ENCODE data around the gene REPS2. TPM values are rescaled to one million over a fixed set of nuclear protein-coding genes. Genes with fewer than 3 reads are reported as not detected.
"Not testable (repeated sequence)": the region's sequence is repeated elsewhere in the genome, so short reads cannot be mapped to it uniquely, and the experiment has no call there.

The REPS2 gene
- total and polyA plus RNA-seq, 2 experiments from 2014 or later = 1.2 to 4.4 TPM

DNA sequence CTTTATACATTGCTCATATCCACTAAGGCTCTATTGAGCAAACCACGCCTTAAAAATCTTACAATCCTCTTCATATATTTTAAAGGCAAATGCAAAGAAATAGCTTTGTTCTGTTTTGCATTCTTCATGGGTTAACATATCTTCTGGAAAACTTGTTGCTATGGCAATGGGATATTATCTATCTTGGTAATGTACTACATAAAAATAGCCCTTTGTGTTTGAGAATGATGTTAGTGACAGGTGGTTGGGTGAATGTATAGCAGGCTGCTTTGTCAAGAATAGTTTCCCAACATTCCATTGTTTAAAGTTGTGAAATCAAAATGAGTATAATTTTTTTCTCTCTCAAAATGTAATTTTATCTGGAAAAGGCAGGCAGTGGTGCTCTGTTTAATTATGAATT, 16.8 kb downstream of the REPS2 start:
- H3K36me3 Mint-ChIP-seq (ENCODE audit: low read depth) = peaks cover 4% of the 10 kb centered on the region; the same call in 1 of the 3 replicates
- no peaks in the 10 kb centered on the region for H3K79me2 ChIP-seq (replicated peaks; ENCODE audit: insufficient read depth)

DNA sequence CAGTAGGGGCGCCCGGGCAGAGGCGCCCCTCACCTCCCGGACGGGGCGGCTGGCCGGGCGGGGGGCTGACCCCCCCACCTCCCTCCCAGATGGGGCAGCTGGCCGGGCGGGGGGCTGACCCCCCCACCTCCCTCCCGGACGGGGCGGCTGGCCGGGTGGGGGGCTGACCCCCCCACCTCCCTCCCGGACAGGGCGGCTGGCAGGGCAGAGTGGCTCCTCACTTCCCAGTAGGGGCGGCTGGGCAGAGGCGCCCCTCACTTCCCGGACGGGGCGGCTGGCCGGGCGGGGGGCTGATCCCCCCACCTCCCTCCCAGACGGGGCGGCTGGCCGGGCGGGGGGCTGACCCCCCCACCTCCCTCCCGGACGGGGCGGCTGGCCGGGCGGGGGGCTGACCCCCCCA, 18.5 kb downstream of the REPS2 start:
- H3K4me3 ChIP-seq; H3K27me3 Mint-ChIP-seq (ENCODE audit: insufficient read depth, low read depth, poor library complexity); H3K4me3 Mint-ChIP-seq; H3K79me2 ChIP-seq (replicated peaks; ENCODE audit: insufficient read depth); H3K27me3 ChIP-seq (ENCODE audit: insufficient read depth); H3K27ac ChIP-seq (ENCODE audit: low read depth); H4K20me1 ChIP-seq (replicated peaks; ENCODE audit: insufficient read depth); H3K4me2 ChIP-seq; H3K36me3 ChIP-seq (ENCODE audit: insufficient read depth); H3K27ac Mint-ChIP-seq; H3K36me3 Mint-ChIP-seq (ENCODE audit: low read depth); H3K4me1 Mint-ChIP-seq; DNase-seq (ENCODE audit: low spot score); ATAC-seq; H3F3A ChIP-seq (replicated peaks; ENCODE audit: low read depth); H2AFZ ChIP-seq; H3K9me2 ChIP-seq (ENCODE audit: insufficient read depth); H3K4me1 ChIP-seq (ENCODE audit: insufficient read depth): not testable (repeated sequence)
- H3K9me3 Mint-ChIP-seq = peaks cover 13% of the 10 kb centered on the region; the same call in 2 of the 3 replicates

More for the DNA sequence above, 16.8 kb downstream of the REPS2 start:
- no peak for TF ChIP-seq NANOG (IDR thresholded peaks at IDR 0.05; ENCODE audit: borderline replicate concordance)
- TF ChIP-seq STAT1 (IDR thresholded peaks at IDR 0.05; ENCODE audit: unreplicated experiment) = no peak
- no peak for TF ChIP-seq ZNF331 (CRISPR knock-in tag; IDR thresholded peaks at IDR 0.05; ENCODE audit: low read depth)
- no peak for TF ChIP-seq ZNF114 (CRISPR knock-in tag; IDR thresholded peaks at IDR 0.05)
- no peak for TF ChIP-seq CREB1 (CRISPR knock-in tag; IDR thresholded peaks at IDR 0.05; ENCODE audit: low read depth)
- no peak for TF ChIP-seq CTCF (conservative IDR thresholded peaks at IDR 0.05; ENCODE audit: low read depth in 2 of 2)
- no peak for TF ChIP-seq EZH2 (IDR thresholded peaks at IDR 0.05; ENCODE audit: low read depth, unreplicated experiment)
- TF ChIP-seq, protein P1, sequence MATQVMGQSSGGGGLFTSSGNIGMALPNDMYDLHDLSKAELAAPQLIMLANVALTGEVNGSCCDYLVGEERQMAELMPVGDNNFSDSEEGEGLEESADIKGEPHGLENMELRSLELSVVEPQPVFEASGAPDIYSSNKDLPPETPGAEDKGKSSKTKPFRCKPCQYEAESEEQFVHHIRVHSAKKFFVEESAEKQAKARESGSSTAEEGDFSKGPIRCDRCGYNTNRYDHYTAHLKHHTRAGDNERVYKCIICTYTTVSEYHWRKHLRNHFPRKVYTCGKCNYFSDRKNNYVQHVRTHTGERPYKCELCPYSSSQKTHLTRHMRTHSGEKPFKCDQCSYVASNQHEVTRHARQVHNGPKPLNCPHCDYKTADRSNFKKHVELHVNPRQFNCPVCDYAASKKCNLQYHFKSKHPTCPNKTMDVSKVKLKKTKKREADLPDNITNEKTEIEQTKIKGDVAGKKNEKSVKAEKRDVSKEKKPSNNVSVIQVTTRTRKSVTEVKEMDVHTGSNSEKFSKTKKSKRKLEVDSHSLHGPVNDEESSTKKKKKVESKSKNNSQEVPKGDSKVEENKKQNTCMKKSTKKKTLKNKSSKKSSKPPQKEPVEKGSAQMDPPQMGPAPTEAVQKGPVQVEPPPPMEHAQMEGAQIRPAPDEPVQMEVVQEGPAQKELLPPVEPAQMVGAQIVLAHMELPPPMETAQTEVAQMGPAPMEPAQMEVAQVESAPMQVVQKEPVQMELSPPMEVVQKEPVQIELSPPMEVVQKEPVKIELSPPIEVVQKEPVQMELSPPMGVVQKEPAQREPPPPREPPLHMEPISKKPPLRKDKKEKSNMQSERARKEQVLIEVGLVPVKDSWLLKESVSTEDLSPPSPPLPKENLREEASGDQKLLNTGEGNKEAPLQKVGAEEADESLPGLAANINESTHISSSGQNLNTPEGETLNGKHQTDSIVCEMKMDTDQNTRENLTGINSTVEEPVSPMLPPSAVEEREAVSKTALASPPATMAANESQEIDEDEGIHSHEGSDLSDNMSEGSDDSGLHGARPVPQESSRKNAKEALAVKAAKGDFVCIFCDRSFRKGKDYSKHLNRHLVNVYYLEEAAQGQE (IDR thresholded peaks at IDR 0.05; ENCODE audit: unreplicated experiment) = no peak
- no peak for TF ChIP-seq EZH2phosphoT487 (IDR thresholded peaks at IDR 0.05; ENCODE audit: unreplicated experiment)
- TF ChIP-seq JUNB (IDR thresholded peaks at IDR 0.05; ENCODE audit: unreplicated experiment) = no peak
- TF ChIP-seq POLR2AphosphoS5 (IDR thresholded peaks at IDR 0.05; ENCODE audit: low read depth) = no peak
- Mint-ChIP-seq H3K9me3 (peaks cover 13% of the 10 kb centered on the region; the same call in 2 of the 3 replicates), H3K4me3 (no peak overlapping the region), H3K27me3 (ENCODE audit: insufficient read depth, low read depth, poor library complexity) (no peaks in the 10 kb centered on the region), H3K27ac (no peak overlapping the region), H3K4me1 (peaks cover 6% of the 10 kb centered on the region)
- H3K4me1 ChIP-seq (ENCODE audit: insufficient read depth) = no peaks in the 10 kb centered on the region; the same call in 1 of the 2 replicates
- no peak overlapping the region for H3K4me3 ChIP-seq
- no peaks in the 10 kb centered on the region for H3K9me2 ChIP-seq (ENCODE audit: insufficient read depth)
- H2AFZ ChIP-seq = no peak overlapping the region
- no peaks in the 10 kb centered on the region for H4K20me1 ChIP-seq (replicated peaks; ENCODE audit: insufficient read depth)
- no peak overlapping the region for H3K4me2 ChIP-seq
- DNase-seq (ENCODE audit: low spot score) = no peak
- no peaks in the 10 kb centered on the region for H3K36me3 ChIP-seq (ENCODE audit: insufficient read depth)
- no peak for ATAC-seq
- H3K27ac ChIP-seq (ENCODE audit: low read depth) = no peak overlapping the region
- no peaks in the 10 kb centered on the region for H3F3A ChIP-seq (replicated peaks; ENCODE audit: low read depth)
- H3K27me3 ChIP-seq (ENCODE audit: insufficient read depth) = no peaks in the 10 kb centered on the region

Data from GM23338 (cell line).